WERI-Rb-1 (cell line): ENCODE data around the gene FAM13A.

Source experiments
- DNase-seq: peaks from one replicate; pipeline ENCODE4 v3.0.0-alpha.2; 2020
- H3K27ac ChIP-seq: fragments of 250-450 bp; sonication (Bioruptor Pico); 2 replicates; pipeline ENCODE4 v1.5.1; 2020; ENCODE audit warnings: mild to moderate bottlenecking, moderate library complexity
- H3K27me3 ChIP-seq: fragments of 250-450 bp; sonication (Bioruptor Pico); 2 replicates; pipeline ENCODE4 v1.5.1; 2021; ENCODE audit warnings: mild to moderate bottlenecking, low read depth, moderate library complexity; ENCODE audit not compliant: insufficient read depth, severe bottlenecking
- H3K36me3 ChIP-seq: fragments of 250-450 bp; sonication (Bioruptor Pico); 2 replicates; pipeline ENCODE4 v1.5.1; 2020; ENCODE audit warnings: mild to moderate bottlenecking, moderate library complexity
- H3K4me3 ChIP-seq: 2 replicates; pipeline ENCODE4 v1.5.1; 2011; ENCODE audit warnings: low read depth, mild to moderate bottlenecking, control low read depth, low read length
- H3K9me3 ChIP-seq: fragments of 250-450 bp; sonication (Bioruptor Pico); 2 replicates; pipeline ENCODE4 v1.5.1; 2021; ENCODE audit warnings: mild to moderate bottlenecking, moderate library complexity; ENCODE audit not compliant: severe bottlenecking
- CTCF ChIP-seq: IDR thresholded peaks from 2 replicates; pipeline ENCODE4 v1.5.1; 2011; ENCODE audit warnings: low read depth, mild to moderate bottlenecking, control low read depth, inconsistent platforms, low read length

Gene FAM13A

GRCh38 chr4:88763075-88763474, 293.9 kb downstream of the FAM13A start:
- no peak for DNase-seq
- Histone ChIP-seq H3K4me3 (no peak overlapping the region), H3K27me3 (no peaks in the 10 kb centered on the region), H3K9me3 (no peaks in the 10 kb centered on the region), H3K36me3 (no peaks in the 10 kb centered on the region), H3K27ac (no peak overlapping the region)
- TF ChIP-seq CTCF, result no peak

- Histone ChIP-seq H3K36me3 (no peaks in the 10 kb centered on the region), H3K27ac (no peak overlapping the region), H3K4me3 (no peak overlapping the region), H3K9me3 (no peaks in the 10 kb centered on the region), H3K27me3 (no peaks in the 10 kb centered on the region)
- DNase-seq, result no peak
- no peak for TF ChIP-seq CTCF
These were observed 295.0 kb downstream of the FAM13A start for GRCh38 chr4:88761861-88762523.

- Histone ChIP-seq H3K4me3 (no peak overlapping the region), H3K27me3 (no peaks in the 10 kb centered on the region), H3K9me3 (no peaks in the 10 kb centered on the region), H3K27ac (no peak overlapping the region), H3K36me3 (no peaks in the 10 kb centered on the region)
- DNase-seq, result no peak
- no peak for TF ChIP-seq CTCF
These were observed 295.6 kb downstream of the FAM13A start for GRCh38 chr4:88761342-88761741.

GRCh38 chr4:88759895-88760290, 297.1 kb downstream of the FAM13A start:
- DNase-seq, result no peak
- Histone ChIP-seq H3K27me3 (no peaks in the 10 kb centered on the region), H3K36me3 (no peaks in the 10 kb centered on the region), H3K27ac (no peak overlapping the region), H3K9me3 (no peaks in the 10 kb centered on the region), H3K4me3 (no peak overlapping the region)
- no peak for TF ChIP-seq CTCF

- DNase-seq, result no peak
- no peak overlapping the region for H3K4me3 ChIP-seq
- TF ChIP-seq CTCF, result no peak
- H3K36me3 ChIP-seq, result no peaks in the 10 kb centered on the region
- H3K27ac ChIP-seq, result no peak overlapping the region
- no peaks in the 10 kb centered on the region for H3K9me3 ChIP-seq
- H3K27me3 ChIP-seq, result no peaks in the 10 kb centered on the region
These were observed 297.7 kb downstream of the FAM13A start for GRCh38 chr4:88759039-88759894.
